Measurements from ENCODE around the gene ZBTB7C. TPM values are rescaled to one million over a fixed set of nuclear protein-coding genes. Genes with fewer than 3 reads are reported as not detected.

Gene ZBTB7C
- polyA plus RNA-seq, 4 donors, result 0.54 to 4.1 (median 1.5) TPM

Other genes starting within 250 kb of the ZBTB7C start
- gene CTIF, start 129.6 kb upstream of the ZBTB7C start, polyA plus RNA-seq, result 10 to 100 TPM in 3 of 4 donors, 1 to 10 TPM in 1; 8.1 to 22.6 (median 11.3) TPM

Measured in small intestine (tissue), 4 donors.